Activated CD4-positive, alpha-beta T cell treated with anti-CD3 and anti-CD28 coated beads for 36 hours (primary cell): ENCODE measurements around the gene ASB2. TPM values are rescaled to one million over a fixed set of nuclear protein-coding genes. Genes with fewer than 3 reads are reported as not detected.

ENCODE experiments used
- ATAC-seq: fragments of 200-7000 bp; cut with Tn5 transposase; one replicate; pipeline ENCODE4 v1.10.0; 2021; ENCODE audit warnings: mild to moderate bottlenecking, moderate library complexity
- CTCF ChIA-PET: fragments of 350-600 bp; sonication (Branson Sonifier 250); formaldehyde crosslinking; loops from one replicate; lab custom pipeline; 2021; ENCODE audit warnings: antibody characterized with exemption; lab: Charles Lee
- POLR2A ChIA-PET: fragments of 350-600 bp; sonication (Branson Sonifier 250); formaldehyde crosslinking; loops from one replicate; lab custom pipeline; 2021; ENCODE audit warnings: antibody characterized with exemption, inconsistent platforms; lab: Charles Lee
- DNase-seq: peaks from one replicate; pipeline ENCODE4 v3.0.0-alpha.2; 2020
- H3K27ac Mint-ChIP-seq: one replicate; pipeline ENCODE4 v1.8.0; 2021; ENCODE audit warnings: mixed read lengths
- H3K27me3 Mint-ChIP-seq: one replicate; pipeline ENCODE4 v1.8.0; 2021; ENCODE audit warnings: mixed read lengths
- H3K36me3 Mint-ChIP-seq: one replicate; pipeline ENCODE4 v1.8.0; 2021; ENCODE audit warnings: low read depth, mixed read lengths
- H3K4me1 Mint-ChIP-seq: one replicate; pipeline ENCODE4 v1.8.0; 2021; ENCODE audit warnings: mixed read lengths
- H3K4me3 Mint-ChIP-seq: one replicate; pipeline ENCODE4 v1.8.0; 2021; ENCODE audit warnings: mild to moderate bottlenecking, moderate library complexity, mixed read lengths
- H3K9me3 Mint-ChIP-seq: one replicate; pipeline ENCODE4 v1.8.0; 2021; ENCODE audit warnings: low read depth, mixed read lengths
- intact Hi-C, 2 experiments: fragments of 100-400 bp; cut with DNase I in 1 of 2; cut with micrococcal nuclease in 1 of 2; formaldehyde crosslinking; loops; one replicate each; pipeline versions ENCODE4 v1.14.2 to v1.15.1; 2022 to 2024; cut with DNase I, micrococcal nuclease
- total RNA-seq, 2 experiments: library from RNA; stranded (reverse); gene quantifications; one replicate each; pipeline ENCODE4 v1.2.3, GENCODE V29; 2021

Gene ASB2
- total RNA-seq, 2 experiments from 2014 or later, result 24.8 to 25.5 TPM

DNA sequence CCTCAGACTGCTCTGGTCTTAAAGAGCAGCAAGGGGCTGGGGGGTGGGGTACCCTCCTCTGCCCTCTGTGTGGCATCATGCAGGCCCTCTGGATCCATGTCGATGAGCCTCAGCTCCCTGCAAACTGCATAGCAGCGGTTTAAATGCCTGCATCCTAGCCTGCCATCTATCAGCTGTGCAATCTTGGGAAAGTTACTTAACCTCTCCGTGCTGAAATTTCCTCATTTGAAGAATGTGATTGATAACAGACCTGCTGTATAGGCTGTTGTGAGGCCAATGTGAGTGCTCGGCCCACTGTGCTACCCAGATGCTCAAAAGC is 45.4 kb downstream of the ASB2 start:
- CTCF ChIA-PET, result no interaction called here
- Mint-ChIP-seq H3K36me3 (no peaks in the 10 kb centered on the region), H3K4me3 (no peak overlapping the region), H3K9me3 (no peaks in the 10 kb centered on the region), H3K4me1 (no peaks in the 10 kb centered on the region), H3K27ac (no peak overlapping the region), H3K27me3 (no peaks in the 10 kb centered on the region)
- POLR2A ChIA-PET, result no interaction called here
- no peak for DNase-seq
- intact Hi-C loops, result no loop called here
- ATAC-seq, result no peak

DNA sequence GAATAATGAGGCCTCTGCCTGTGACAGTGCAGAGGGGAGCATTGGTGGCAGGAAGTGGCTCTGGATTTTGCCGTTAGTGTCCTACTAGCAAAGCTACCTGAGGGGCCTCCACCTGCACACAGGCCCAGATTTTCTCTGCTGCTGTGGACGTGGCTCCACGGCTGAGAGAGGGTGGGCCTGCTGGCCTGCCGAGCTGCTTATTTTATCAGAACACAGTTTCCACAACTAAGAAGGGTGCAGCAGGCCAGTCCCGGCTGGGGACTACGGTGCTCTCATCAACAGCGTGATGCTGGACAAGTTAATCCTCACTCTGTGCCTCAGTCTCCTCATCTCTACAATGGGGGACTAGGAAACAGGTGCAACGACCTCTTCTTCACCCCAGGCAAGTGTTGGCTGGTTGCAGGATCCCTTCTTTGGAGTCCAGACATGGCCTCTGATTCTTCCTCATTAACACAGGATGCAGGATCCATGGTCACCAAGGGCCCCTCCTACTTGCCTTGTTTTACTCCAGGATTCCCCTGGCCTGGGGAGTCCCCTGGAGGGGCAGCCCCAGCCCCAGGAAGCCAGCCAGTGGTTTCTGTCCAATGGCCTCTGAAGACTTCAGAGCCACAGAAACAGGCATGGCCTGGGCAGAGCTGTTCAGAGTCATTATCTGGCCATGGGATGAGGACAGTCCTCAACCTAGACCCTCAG is 45.9 kb downstream of the ASB2 start:
- Mint-ChIP-seq H3K27me3 (no peaks in the 10 kb centered on the region), H3K9me3 (no peaks in the 10 kb centered on the region), H3K27ac (no peak overlapping the region), H3K36me3 (no peaks in the 10 kb centered on the region), H3K4me1 (no peaks in the 10 kb centered on the region), H3K4me3 (no peak overlapping the region)
- POLR2A ChIA-PET, result no interaction called here
- CTCF ChIA-PET, result interaction anchor here (0.5 to 1.1 kb wide), 4 partner anchors 9 to 798 kb away, joined by 3 to 6 read pairs (median 4); no protein-coding TSS in a partner anchor
- DNase-seq (no peak), ATAC-seq (no peak)
- intact Hi-C loops, result no loop called here

DNA sequence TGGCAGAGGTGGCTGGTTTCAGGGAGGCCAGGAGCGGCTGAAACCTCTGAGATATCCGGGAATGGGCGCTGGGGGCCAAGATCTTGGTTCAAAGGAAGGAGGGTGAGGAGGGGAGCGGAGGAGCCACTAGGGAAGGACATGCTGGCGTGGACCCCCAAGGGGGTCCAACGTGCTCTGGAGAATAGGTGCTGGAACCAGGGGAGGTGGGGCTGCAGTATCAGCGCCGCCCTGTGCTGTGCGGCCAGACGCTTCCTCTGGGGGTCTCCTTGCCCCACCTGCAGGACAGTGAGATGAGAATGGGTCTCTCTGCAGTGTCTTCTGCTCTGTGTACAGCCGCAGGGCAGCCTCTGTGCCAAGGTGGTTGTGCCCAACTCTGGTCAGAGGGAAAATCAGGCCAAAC is 46.7 kb downstream of the ASB2 start:
- ChIA-PET CTCF (interaction anchor here (0.5 to 1.1 kb wide), 2 partner anchors 10 to 89 kb away, joined by 3 to 6 read pairs; no protein-coding TSS in a partner anchor), POLR2A (no interaction called here)
- DNase-seq, result no peak
- Mint-ChIP-seq H3K27ac (no peak overlapping the region), H3K9me3 (no peaks in the 10 kb centered on the region), H3K27me3 (no peaks in the 10 kb centered on the region), H3K4me3 (no peak overlapping the region), H3K4me1 (no peaks in the 10 kb centered on the region), H3K36me3 (no peaks in the 10 kb centered on the region)
- no peak for ATAC-seq
- intact Hi-C loops, result no loop called here

GRCh38 chr14:93929048-93929535 is 47.3 kb downstream of the ASB2 start:
- CTCF ChIA-PET, result interaction anchor here (1.2 kb wide), 1 partner anchor 74 kb away, joined by 7 read pairs; no protein-coding TSS in a partner anchor
- H3K36me3 Mint-ChIP-seq, result no peaks in the 10 kb centered on the region
- no peaks in the 10 kb centered on the region for H3K27me3 Mint-ChIP-seq
- no peak overlapping the region for H3K4me3 Mint-ChIP-seq
- H3K4me1 Mint-ChIP-seq, result no peaks in the 10 kb centered on the region
- no peak overlapping the region for H3K27ac Mint-ChIP-seq
- ATAC-seq (no peak), DNase-seq (no peak)
- intact Hi-C loops, result no loop called here
- H3K9me3 Mint-ChIP-seq, result no peaks in the 10 kb centered on the region
- POLR2A ChIA-PET, result no interaction called here

DNA sequence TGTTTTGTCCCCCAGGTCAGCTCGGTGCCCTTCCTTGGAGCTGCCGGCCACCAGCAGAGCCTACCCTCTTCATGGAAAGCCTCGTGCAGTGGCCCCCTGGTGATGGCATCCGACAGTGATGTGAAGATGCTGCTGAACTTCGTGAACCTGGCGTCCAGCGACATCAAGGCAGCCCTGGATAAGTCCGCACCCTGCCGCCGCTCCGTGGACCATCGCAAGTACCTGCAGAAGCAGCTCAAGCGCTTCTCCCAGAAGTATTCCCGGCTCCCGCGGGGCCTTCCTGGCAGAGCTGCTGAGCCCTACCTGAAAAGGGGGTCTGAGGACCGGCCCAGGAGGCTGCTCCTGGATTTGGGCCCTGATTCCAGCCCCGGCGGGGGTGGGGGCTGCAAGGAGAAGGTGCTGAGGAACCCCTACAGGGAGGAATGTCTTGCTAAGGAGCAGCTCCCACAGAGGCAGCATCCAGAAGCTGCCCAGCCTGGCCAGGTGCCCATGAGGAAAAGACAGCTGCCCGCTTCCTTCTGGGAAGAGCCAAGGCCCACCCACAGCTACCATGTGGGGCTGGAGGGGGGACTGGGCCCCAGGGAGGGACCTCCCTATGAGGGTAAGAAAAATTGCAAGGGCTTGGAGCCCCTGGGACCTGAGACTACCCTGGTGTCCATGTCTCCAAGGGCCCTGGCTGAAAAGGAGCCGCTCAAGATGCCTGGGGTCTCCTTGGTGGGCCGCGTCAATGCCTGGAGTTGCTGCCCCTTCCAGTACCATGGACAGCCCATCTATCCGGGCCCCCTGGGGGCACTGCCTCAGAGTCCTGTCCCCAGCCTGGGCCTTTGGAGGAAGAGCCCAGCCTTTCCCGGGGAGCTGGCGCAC is 48.0 kb downstream of the ASB2 start:
- intact Hi-C loops, result no loop called here
- POLR2A ChIA-PET, result no interaction called here
- no peak overlapping the region for H3K4me3 Mint-ChIP-seq
- no peaks in the 10 kb centered on the region for H3K36me3 Mint-ChIP-seq
- CTCF ChIA-PET, result interaction anchor here (1.2 kb wide), 1 partner anchor 74 kb away, joined by 7 read pairs; no protein-coding TSS in a partner anchor
- H3K9me3 Mint-ChIP-seq, result no peaks in the 10 kb centered on the region
- no peak overlapping the region for H3K27ac Mint-ChIP-seq
- no peak for ATAC-seq
- no peaks in the 10 kb centered on the region for H3K27me3 Mint-ChIP-seq
- H3K4me1 Mint-ChIP-seq, result no peaks in the 10 kb centered on the region
- DNase-seq, result no peak

DNA sequence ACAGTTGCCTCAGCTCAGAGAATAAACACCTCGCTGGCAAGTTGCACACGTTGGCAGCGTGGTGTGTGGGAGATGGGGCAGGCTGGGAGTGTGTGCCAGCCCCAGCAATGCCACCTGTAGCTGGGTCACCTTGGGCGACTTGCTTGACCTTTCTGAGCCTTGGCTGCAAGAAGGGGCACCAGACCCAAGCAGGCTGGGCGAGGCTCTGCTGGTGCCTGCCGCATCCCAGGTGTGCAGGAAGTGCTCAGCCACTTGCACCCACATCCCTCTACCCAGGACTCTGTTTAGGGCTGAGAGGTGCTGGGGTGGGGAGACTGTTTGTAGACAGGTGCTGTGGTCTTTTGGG is 48.6 kb downstream of the ASB2 start:
- H3K27me3 Mint-ChIP-seq, result no peaks in the 10 kb centered on the region
- CTCF ChIA-PET, result interaction anchor here (1.2 kb wide), 1 partner anchor 75 kb away, joined by 7 read pairs; no protein-coding TSS in a partner anchor
- no peak for ATAC-seq
- intact Hi-C loops, result no loop called here
- no peaks in the 10 kb centered on the region for H3K4me1 Mint-ChIP-seq
- H3K4me3 Mint-ChIP-seq, result no peak overlapping the region
- H3K27ac Mint-ChIP-seq, result no peak overlapping the region
- H3K36me3 Mint-ChIP-seq, result no peaks in the 10 kb centered on the region
- POLR2A ChIA-PET, result no interaction called here
- no peak for DNase-seq
- H3K9me3 Mint-ChIP-seq, result no peaks in the 10 kb centered on the region

DNA sequence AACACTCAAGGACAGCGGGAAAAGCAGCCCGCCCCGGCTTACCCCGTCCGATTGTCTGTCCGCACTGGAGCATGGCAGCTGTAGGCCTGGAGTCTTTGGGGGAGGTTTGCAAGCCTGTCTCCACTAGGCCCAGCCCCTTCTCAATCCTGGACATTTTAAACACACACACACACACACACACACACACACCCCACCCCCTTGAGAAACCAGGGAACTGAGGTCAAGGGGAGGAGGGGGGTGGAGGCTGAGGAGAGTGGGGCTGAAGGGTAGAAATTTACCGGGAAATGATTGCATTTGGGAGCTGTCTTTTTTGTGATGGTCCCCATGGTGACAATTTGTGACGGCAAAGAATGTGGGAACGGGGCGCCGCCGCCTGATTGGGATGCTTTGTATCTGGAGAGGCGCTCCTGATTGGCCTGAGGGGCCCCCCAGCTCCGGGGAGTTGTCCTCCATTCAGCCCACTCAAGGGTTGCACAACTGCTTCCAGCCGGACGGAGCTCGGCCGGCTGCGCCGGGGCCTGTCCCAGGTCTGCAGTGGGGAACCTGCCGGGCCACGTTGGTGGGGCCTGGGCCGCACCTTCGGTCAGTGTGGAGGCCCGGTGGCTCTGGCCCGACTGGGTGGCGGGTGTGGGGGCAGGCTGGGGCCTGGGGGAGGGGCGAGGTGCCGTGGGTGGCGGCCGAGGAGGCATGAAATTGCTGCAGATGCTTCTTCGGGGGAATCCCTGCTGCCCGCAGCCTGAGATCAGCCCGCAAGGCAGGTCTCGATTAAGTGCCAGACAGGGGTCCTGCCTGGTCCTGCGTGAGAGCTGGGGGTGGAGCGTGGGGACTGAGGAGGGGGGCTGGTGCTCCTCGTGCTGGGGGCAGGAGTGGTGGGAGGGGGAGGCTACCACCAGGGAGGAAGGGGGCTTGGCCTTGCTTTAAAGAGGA is 49.2 kb downstream of the ASB2 start, which contains the start of gene FAM181A:
FAM181A (plus strand) TSS at position 472 of the 927 bp plus-strand sequence. CDS start 942 bp downstream, outside the sequence.
- Mint-ChIP-seq H3K4me3 (no peak within 1 kb of the TSS), H3K27me3 (no peaks in the 10 kb centered on the region), H3K27ac (no peak within 1 kb of the TSS), H3K9me3 (no peaks in the 10 kb centered on the region), H3K4me1 (no peaks in the 10 kb centered on the region), H3K36me3 (no peaks in the 10 kb centered on the region)
- DNase-seq, result no peak
- ChIA-PET CTCF (no interaction called here), POLR2A (no interaction called here)
- intact Hi-C loops, result no loop called here
- ATAC-seq, result no peak

DNA sequence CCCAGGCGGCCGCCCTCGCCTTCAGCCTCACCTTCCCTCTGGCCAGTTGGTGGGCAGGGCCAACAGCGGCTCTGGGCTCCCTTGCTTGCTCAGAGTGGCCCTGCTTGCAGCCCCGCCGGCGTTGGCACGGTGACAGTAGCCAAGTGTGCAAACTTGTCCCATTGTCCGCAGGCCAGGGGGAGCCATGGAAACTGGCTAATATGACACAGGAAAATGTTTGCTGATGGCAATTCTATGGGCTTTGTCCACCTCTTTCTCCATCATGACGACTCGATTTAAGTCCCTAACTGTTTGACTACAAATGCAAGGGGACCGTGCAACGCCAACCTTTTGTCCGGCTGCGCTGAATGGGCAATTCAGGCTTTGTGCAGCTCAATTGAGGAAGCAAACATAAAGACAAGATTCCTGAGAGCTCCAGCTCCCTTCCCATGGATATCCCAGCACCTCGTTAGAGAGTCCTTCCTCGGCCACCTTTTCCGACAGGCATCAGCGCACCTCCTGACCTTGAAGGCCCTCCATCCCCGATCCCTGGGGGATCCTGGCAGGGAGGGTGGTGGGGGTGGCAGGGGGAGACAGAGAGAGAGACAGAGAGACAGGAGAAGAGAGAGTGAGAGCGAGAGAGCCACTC is 50.0 kb downstream of the ASB2 start:
- CTCF ChIA-PET, result interaction anchor here (2.5 kb wide), 1 partner anchor 13 kb away, joined by 11 read pairs; no protein-coding TSS in a partner anchor
- ATAC-seq (no peak), DNase-seq (no peak)
- POLR2A ChIA-PET, result no interaction called here
- intact Hi-C loops, result no loop called here
- Mint-ChIP-seq H3K36me3 (no peaks in the 10 kb centered on the region), H3K4me1 (no peaks in the 10 kb centered on the region), H3K9me3 (no peaks in the 10 kb centered on the region), H3K27ac (no peak overlapping the region), H3K27me3 (no peaks in the 10 kb centered on the region), H3K4me3 (no peak overlapping the region)

DNA sequence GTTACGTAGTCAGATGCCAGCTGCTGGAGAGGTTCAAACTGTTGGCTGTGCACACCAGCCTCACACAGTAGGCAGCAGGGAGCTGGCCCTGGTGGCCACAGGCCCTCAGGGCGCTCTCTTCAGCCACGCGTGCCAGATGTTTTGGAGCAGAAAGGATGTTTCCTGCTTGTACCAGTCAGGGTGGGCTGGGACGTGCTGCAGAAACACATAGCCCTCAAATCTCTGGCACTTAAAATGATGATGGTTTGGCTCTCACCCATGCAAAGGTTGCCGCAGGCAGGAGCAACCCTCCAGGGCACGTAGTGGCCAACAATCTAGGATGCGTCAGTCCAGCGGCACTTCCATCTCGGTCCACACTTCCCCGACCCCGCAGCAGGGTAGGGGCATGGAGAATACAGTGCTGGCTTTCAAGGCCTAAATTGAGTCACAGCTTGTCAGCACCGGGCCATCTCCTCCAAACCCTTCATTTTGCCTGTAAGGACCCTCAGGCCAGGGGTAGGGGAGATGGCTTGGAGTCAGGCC is 50.9 kb downstream of the ASB2 start:
- Mint-ChIP-seq H3K36me3 (no peaks in the 10 kb centered on the region), H3K27me3 (no peaks in the 10 kb centered on the region), H3K4me3 (no peak overlapping the region), H3K27ac (no peak overlapping the region), H3K9me3 (no peaks in the 10 kb centered on the region), H3K4me1 (no peaks in the 10 kb centered on the region)
- POLR2A ChIA-PET, result no interaction called here
- ATAC-seq, result no peak
- intact Hi-C loops, result no loop called here
- DNase-seq, result no peak
- CTCF ChIA-PET, result interaction anchor here (1.2 to 2.5 kb wide), 2 partner anchors 14 to 17 kb away, joined by 3 to 11 read pairs; no protein-coding TSS in a partner anchor

- intact Hi-C loops, result no loop called here
- ATAC-seq (no peak), DNase-seq (no peak)
- no peaks in the 10 kb centered on the region for H3K27me3 Mint-ChIP-seq
- no peaks in the 10 kb centered on the region for H3K9me3 Mint-ChIP-seq
- no peaks in the 10 kb centered on the region for H3K4me1 Mint-ChIP-seq
- POLR2A ChIA-PET, result no interaction called here
- no peak overlapping the region for H3K4me3 Mint-ChIP-seq
- CTCF ChIA-PET, result interaction anchor here (0.6 to 2.5 kb wide), 5 partner anchors 14 to 1331 kb away, joined by 3 to 11 read pairs (median 3); no protein-coding TSS in a partner anchor
- H3K36me3 Mint-ChIP-seq, result no peaks in the 10 kb centered on the region
- H3K27ac Mint-ChIP-seq, result no peak overlapping the region
Observed at GRCh38 chr14:93924592-93925355, 51.6 kb downstream of the ASB2 start.
